OCI-LY7 (cell line): ENCODE results near the gene SEMA3D. TPM values are rescaled to one million over a fixed set of nuclear protein-coding genes. Genes with fewer than 3 reads are reported as not detected.

ENCODE experiments used
- BruUV-seq: library from RNA; stranded (reverse); fragments of 400-500 nt; replicated peaks from 2 replicates; lab custom pipeline; 2021; lab: Mats Ljungman, UMichigan
- CTCF ChIA-PET: fragments of 300-600 bp; sonication (Branson Sonifier 250); formaldehyde crosslinking; loops from one replicate; lab custom pipeline; 2022; ENCODE audit warnings: antibody characterized with exemption; ENCODE audit not compliant: unreplicated experiment; lab: Charles Lee
- POLR2A ChIA-PET: fragments of 300-600 bp; sonication (Branson Sonifier 250); formaldehyde crosslinking; loops from one replicate; lab custom pipeline; 2022; ENCODE audit warnings: antibody characterized with exemption; lab: Charles Lee
- DNase-seq: peaks from one replicate; pipeline ENCODE4 v3.0.0-alpha.2; 2015; ENCODE audit warnings: low spot score
- H2AFZ ChIP-seq: fragments of 200-600 bp; sonication (generic), shearing (Covaris generic); 2 replicates; pipeline ENCODE4 v1.6.1; 2014; ENCODE audit warnings: mild to moderate bottlenecking, antibody characterized with exemption, low read length, moderate library complexity
- H3K27ac ChIP-seq: fragments of 200-600 bp; sonication (generic); 2 replicates; pipeline ENCODE4 v1.5.1; 2014; ENCODE audit warnings: mixed run types, low read depth, mild to moderate bottlenecking, moderate library complexity, low read length, inconsistent platforms; ENCODE audit not compliant: poor library complexity, severe bottlenecking
- H3K36me3 ChIP-seq: fragments of 200-600 bp; sonication (generic); 2 replicates; pipeline ENCODE4 v1.6.1; 2014; ENCODE audit warnings: mild to moderate bottlenecking, antibody characterized with exemption, low read length, moderate library complexity, mixed read lengths; ENCODE audit not compliant: insufficient read depth
- H3K4me1 ChIP-seq: fragments of 200-600 bp; sonication (generic); 2 replicates; pipeline ENCODE4 v1.5.1; 2014; ENCODE audit warnings: mild to moderate bottlenecking, low read length; ENCODE audit not compliant: insufficient read depth, poor library complexity, severe bottlenecking
- H3K4me2 ChIP-seq: fragments of 200-600 bp; sonication (generic); 2 replicates; pipeline ENCODE4 v1.6.1; 2014; ENCODE audit warnings: mild to moderate bottlenecking, low read length
- H3K4me3 ChIP-seq: fragments of 200-600 bp; sonication (generic); 2 replicates; pipeline ENCODE4 v1.5.1; 2014; ENCODE audit warnings: mild to moderate bottlenecking, low read depth, low read length; ENCODE audit not compliant: poor library complexity, severe bottlenecking
- H3K79me2 ChIP-seq: fragments of 200-600 bp; sonication (generic); 2 replicates; pipeline ENCODE4 v1.6.1; 2016; ENCODE audit warnings: low read depth, mild to moderate bottlenecking, low read length, moderate library complexity, mixed read lengths; ENCODE audit not compliant: insufficient read depth
- H3K9me2 ChIP-seq: fragments of 200-600 bp; sonication (generic); 2 replicates; pipeline ENCODE4 v1.6.1; 2016; ENCODE audit warnings: mild to moderate bottlenecking, low read length, mixed read lengths; ENCODE audit not compliant: insufficient read depth
- H3K9me3 ChIP-seq: fragments of 200-600 bp; sonication (generic); 2 replicates; pipeline ENCODE4 v1.6.1; 2014; ENCODE audit warnings: mild to moderate bottlenecking, mixed run types, low read length, mixed read lengths
- H4K20me1 ChIP-seq: fragments of 200-600 bp; sonication (generic); 2 replicates; pipeline ENCODE4 v1.6.1; 2014; ENCODE audit warnings: mild to moderate bottlenecking, antibody characterized with exemption, low read length, moderate library complexity, mixed read lengths; ENCODE audit not compliant: insufficient read depth
- CTCF ChIP-seq: fragments of 200-600 bp; sonication (generic); conservative IDR thresholded peaks from 2 replicates; pipeline ENCODE4 v1.5.1; 2014; ENCODE audit warnings: mild to moderate bottlenecking, antibody characterized with exemption, low read length, moderate library complexity, mixed read lengths
- EZH2phosphoT487 ChIP-seq: fragments of 200-600 bp; sonication (generic); IDR thresholded peaks from 2 replicates; pipeline ENCODE4 v1.6.1; 2018; ENCODE audit warnings: low read depth, borderline replicate concordance, mild to moderate bottlenecking, mixed run types, antibody characterized with exemption, low read length, moderate library complexity, mixed read lengths
- intact Hi-C: fragments of 100-400 bp; cut with micrococcal nuclease; formaldehyde crosslinking; loops from one replicate; pipeline ENCODE4 v1.10.0; 2022; ENCODE audit not compliant: unreplicated experiment
- total RNA-seq, 2 experiments: library from RNA; depleted of rRNA in 1 of 2; stranded (reverse); fragments of >200 nt in 1 of 2; shearing (Covaris generic) in 1 of 2; gene quantifications; 2 replicates each; pipeline ENCODE4 v1.2.3, GENCODE V29; 2014 to 2022

SEMA3D gene
- total RNA-seq, 2 experiments from 2014 or later: not detected

DNA sequence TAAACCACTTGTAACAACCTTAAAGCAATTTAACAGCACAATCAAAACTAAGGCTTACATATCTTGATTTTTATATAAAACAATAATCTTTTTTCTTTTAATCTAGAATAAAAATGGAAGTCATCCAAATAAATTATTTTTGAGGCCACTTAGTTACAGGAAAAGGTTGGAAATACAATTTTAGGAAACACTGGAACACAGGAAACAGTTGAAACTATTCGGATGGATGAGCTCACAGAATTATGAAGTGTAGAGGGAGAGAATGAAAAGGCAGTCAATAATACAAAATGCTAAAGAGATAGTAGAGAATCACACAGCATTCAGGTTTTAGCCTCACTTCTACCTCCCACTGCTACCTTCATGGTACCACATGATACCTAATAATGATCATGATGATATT lies 124.2 kb downstream of the SEMA3D start:
- Histone ChIP-seq H2AFZ (no peak overlapping the region), H4K20me1 (no peaks in the 10 kb centered on the region), H3K79me2 (no peaks in the 10 kb centered on the region), H3K9me2 (no peaks in the 10 kb centered on the region), H3K4me3 (no peak overlapping the region), H3K36me3 (no peaks in the 10 kb centered on the region), H3K9me3 (no peaks in the 10 kb centered on the region), H3K4me1 (no peaks in the 10 kb centered on the region), H3K4me2 (no peak overlapping the region), H3K27ac (no peak overlapping the region)
- no peak for DNase-seq
- ChIA-PET CTCF (no interaction called here), POLR2A (interaction anchor here (0.6 kb wide), 1 partner anchor 77 kb away, joined by 3 read pairs; no protein-coding TSS in a partner anchor)
- no TSS peak for BruUV-seq
- intact Hi-C loops: no loop called here
- TF ChIP-seq CTCF: no peak
- no peak for TF ChIP-seq EZH2phosphoT487

DNA sequence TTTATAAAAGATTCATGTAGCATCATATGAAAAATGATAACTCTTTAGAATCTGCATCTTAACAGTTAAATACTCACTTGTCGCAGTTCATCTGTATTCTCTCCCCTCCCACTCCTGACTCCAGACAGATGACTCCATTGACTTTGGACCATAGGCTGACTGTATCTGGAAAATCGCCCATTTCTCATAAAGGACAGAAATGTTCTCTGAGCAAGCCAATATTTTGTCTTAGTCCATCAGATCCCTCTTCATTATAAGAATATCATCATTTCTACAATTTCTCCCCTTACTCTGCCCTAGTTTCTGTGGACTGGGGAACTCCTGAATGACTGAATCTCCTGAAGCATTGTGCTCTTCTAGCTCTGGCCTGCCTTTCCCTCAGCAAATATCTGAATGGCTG lies 125.4 kb downstream of the SEMA3D start:
- H3K4me3 ChIP-seq: no peak overlapping the region
- no TSS peak for BruUV-seq
- intact Hi-C loops: no loop called here
- H3K9me3 ChIP-seq: no peaks in the 10 kb centered on the region
- TF ChIP-seq CTCF: no peak
- no peak for TF ChIP-seq EZH2phosphoT487
- CTCF ChIA-PET: no interaction called here
- H4K20me1 ChIP-seq: no peaks in the 10 kb centered on the region
- no peak overlapping the region for H3K27ac ChIP-seq
- H3K36me3 ChIP-seq: no peaks in the 10 kb centered on the region
- no peak overlapping the region for H2AFZ ChIP-seq
- no peak overlapping the region for H3K4me2 ChIP-seq
- no peaks in the 10 kb centered on the region for H3K4me1 ChIP-seq
- DNase-seq: no peak
- POLR2A ChIA-PET: interaction anchor here (0.6 kb wide), 2 partner anchors 519 to 1087 kb away, joined by 3 read pairs; no protein-coding TSS in a partner anchor
- no peaks in the 10 kb centered on the region for H3K79me2 ChIP-seq
- H3K9me2 ChIP-seq: no peaks in the 10 kb centered on the region

DNA sequence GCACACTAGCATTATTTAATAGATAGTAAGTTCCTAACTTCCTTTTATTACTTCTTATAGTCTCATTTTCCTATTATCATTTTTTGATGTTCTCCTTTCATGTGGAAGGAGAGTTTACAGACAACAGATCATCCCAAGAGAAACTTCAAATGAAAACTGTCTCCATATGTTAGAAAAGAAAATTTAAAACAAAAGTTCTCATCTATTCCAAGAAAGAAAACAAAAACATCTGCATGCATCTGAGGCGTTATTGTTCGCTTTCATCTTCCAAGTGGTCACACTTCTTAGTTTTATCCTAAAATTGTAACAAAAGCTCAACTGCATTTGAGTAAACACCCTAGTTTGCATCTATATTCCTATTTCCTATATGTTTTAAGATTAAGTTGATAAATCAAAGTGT lies 126.2 kb downstream of the SEMA3D start:
- intact Hi-C loops: no loop called here
- Histone ChIP-seq H3K4me1 (no peaks in the 10 kb centered on the region), H3K36me3 (no peaks in the 10 kb centered on the region), H2AFZ (no peak overlapping the region), H4K20me1 (no peaks in the 10 kb centered on the region), H3K4me2 (no peak overlapping the region), H3K27ac (no peak overlapping the region), H3K79me2 (no peaks in the 10 kb centered on the region), H3K4me3 (no peak overlapping the region), H3K9me2 (no peaks in the 10 kb centered on the region), H3K9me3 (no peaks in the 10 kb centered on the region)
- ChIA-PET POLR2A (interaction anchor here (0.6 kb wide), 1 partner anchor 519 kb away, joined by 3 read pairs; no protein-coding TSS in a partner anchor), CTCF (no interaction called here)
- no TSS peak for BruUV-seq
- no peak for DNase-seq
- no peak for TF ChIP-seq CTCF
- no peak for TF ChIP-seq EZH2phosphoT487
